Bronchial epithelial cell (primary cell): Measurements from ENCODE around the gene OAS2. TPM values are rescaled to one million over a fixed set of nuclear protein-coding genes. Genes with fewer than 3 reads are reported as not detected.
A peak's percentile ranks its signal among the peaks of the same experiment; 100 is the strongest.

ENCODE experiments used
- DNase-seq: peaks from one replicate; pipeline ENCODE4 v3.0.0-alpha.2; 2010; ENCODE audit warnings: low read depth
- FAIRE-seq: peaks from 2 replicates; lab custom pipeline; 2011; peaks lifted over from hg19 to GRCh38; lab: Jason Lieb, UNC
- H3K27me3 ChIP-seq: 2 replicates; pipeline ENCODE4 v1.5.1; 2011; ENCODE audit warnings: low read length; ENCODE audit not compliant: control insufficient read depth, insufficient read depth
- H3K36me3 ChIP-seq: 2 replicates; pipeline ENCODE4 v1.5.1; 2011; ENCODE audit warnings: low read length; ENCODE audit not compliant: control insufficient read depth, insufficient read depth
- H3K4me3 ChIP-seq: 2 replicates; pipeline ENCODE4 v1.5.1; 2011; ENCODE audit warnings: mild to moderate bottlenecking, low read depth, low read length, control low read depth
- total RNA-seq: library from RNA; depleted of rRNA; stranded (reverse); fragments of >200 nt; gene quantifications from 2 replicates; pipeline ENCODE4 v1.2.1, GENCODE V29; 2014
- TF ChIP-seq, protein P1 (sequence below): IDR thresholded peaks from 2 replicates; pipeline ENCODE4 v1.5.1; 2011; ENCODE audit warnings: mild to moderate bottlenecking, moderate library complexity, low read length, control low read depth, inconsistent platforms; ENCODE audit not compliant: insufficient read depth, severe bottlenecking

The OAS2 gene
- total RNA-seq, 1 donor from 2014 or later, result 0.79 TPM

DNA sequence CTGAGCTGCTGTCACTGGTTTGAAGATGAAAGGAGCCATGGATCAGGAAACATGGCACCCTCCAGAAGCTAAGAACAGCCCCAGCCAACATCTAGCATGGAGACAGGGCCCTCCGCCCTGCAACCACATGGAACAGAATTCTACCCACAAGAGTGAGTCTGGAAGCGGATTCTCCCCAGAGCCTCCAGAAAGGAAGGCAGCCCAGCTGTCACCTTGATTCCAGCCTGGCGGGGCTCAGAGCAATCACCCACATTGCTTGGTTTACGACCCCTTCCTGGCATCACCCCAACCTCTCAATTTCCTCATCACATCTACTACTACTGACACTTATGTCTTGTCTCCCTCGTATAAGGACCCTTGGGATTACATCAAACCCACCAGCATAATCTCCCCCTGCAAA is 38.5 kb downstream of the OAS2 start:
- TF ChIP-seq, protein P1, sequence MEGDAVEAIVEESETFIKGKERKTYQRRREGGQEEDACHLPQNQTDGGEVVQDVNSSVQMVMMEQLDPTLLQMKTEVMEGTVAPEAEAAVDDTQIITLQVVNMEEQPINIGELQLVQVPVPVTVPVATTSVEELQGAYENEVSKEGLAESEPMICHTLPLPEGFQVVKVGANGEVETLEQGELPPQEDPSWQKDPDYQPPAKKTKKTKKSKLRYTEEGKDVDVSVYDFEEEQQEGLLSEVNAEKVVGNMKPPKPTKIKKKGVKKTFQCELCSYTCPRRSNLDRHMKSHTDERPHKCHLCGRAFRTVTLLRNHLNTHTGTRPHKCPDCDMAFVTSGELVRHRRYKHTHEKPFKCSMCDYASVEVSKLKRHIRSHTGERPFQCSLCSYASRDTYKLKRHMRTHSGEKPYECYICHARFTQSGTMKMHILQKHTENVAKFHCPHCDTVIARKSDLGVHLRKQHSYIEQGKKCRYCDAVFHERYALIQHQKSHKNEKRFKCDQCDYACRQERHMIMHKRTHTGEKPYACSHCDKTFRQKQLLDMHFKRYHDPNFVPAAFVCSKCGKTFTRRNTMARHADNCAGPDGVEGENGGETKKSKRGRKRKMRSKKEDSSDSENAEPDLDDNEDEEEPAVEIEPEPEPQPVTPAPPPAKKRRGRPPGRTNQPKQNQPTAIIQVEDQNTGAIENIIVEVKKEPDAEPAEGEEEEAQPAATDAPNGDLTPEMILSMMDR, result no peak
- Histone ChIP-seq H3K27me3 (no peaks in the 10 kb centered on the region), H3K4me3 (no peak overlapping the region), H3K36me3 (no peaks in the 10 kb centered on the region)
- no peak for FAIRE-seq
- no peak for DNase-seq

DNA sequence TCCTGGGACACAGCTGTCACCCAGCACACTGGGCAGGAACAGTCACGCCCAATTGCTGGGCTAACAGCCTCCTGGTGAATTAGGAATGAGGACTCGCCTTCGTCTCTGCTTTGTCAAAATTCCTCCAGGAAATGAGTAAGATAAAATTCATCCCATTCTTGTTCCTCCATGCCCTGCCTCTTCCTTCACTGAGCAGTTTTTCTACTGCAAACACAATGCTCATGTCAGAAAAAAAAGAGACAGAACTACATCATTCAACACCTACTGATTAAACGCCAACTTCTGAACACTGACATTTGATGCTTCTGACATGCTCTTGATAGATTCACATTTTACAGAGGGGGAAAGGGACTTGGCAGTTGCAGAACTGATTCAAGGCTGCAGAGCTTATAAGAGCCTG is 40.7 kb downstream of the OAS2 start:
- peak; percentile 82 for DNase-seq
- no peak for FAIRE-seq
- no peak overlapping the region for H3K4me3 ChIP-seq
- TF ChIP-seq, protein P1, result no peak
- no peaks in the 10 kb centered on the region for H3K27me3 ChIP-seq
- H3K36me3 ChIP-seq, result no peaks in the 10 kb centered on the region

DNA sequence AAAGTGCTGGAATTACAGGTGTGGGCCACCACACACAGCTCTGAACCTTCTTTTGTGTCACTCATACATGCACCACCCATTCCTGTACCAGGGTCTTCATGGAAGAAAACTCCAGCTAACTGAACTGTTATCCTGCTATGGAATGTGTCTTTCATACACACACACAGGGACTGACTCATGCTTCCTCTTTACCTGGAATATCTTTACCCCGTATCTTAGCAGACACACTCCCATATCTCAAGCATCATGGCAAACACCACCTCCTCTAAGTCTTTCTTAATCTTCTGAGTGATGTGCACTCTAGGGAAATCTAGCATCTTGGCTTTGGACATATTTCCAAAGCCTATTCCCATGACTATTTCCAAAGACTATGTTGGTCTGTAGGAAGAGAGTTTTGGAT is 43.2 kb downstream of the OAS2 start:
- Histone ChIP-seq H3K4me3 (no peak overlapping the region), H3K36me3 (no peaks in the 10 kb centered on the region), H3K27me3 (no peaks in the 10 kb centered on the region)
- FAIRE-seq (no peak), DNase-seq (peak; percentile 62)
- TF ChIP-seq, protein P1, result no peak

DNA sequence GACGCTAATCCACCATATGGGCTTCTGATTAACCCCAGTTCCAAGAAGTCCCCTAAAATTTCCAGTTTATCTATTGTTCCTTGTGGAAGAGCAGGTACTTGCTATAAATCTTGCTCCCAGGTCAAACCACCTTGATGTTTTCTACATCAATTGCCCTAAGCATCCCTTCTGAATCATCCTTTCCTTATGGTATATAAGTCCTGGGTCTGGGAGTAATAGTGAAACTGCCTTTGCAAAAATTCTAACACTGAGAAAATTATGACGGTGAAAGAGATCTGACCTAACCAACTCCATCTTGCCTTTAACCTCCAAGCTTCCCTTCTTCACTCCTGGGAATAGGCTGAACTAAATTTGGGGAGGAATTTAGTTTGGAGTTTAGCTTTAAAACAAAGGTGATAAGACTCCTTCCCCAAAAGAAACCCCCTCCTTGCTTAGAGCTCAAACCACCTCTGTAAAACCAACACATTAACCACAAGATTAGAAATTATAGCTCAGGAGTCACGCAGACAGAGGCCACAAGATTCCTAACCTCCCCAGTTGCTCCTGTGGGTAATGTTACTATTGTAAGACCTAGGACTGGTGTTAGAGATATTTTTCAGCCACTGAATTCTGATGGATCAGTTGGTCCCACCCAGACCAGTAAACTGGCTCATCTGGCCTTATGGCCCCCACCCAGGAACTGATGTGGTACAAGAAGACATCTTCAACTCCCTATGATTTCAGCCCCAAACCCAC is 44.4 kb downstream of the OAS2 start:
- TF ChIP-seq, protein P1, result no peak
- no peaks in the 10 kb centered on the region for H3K36me3 ChIP-seq
- DNase-seq (no peak), FAIRE-seq (no peak)
- no peaks in the 10 kb centered on the region for H3K27me3 ChIP-seq
- H3K4me3 ChIP-seq, result no peak overlapping the region

DNA sequence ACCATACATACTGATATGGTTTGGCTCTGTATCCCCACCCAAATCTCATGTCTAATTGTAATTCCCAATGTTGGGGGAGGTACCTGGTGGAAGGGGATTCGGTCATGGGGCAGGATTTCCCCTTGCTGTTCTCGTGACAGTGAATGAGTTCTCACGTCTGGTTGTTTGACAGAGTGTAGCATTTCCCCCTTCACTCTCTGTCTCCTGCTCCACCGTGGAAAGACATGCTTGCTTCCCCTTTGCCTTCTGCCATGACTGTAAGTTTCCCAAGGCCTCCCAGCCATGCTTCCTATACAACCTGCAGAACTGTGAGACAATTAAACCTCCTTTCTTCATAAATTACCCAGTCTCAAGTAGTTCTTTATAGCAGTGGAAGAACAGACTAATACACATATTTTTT is 49.4 kb downstream of the OAS2 start:
- no peak for FAIRE-seq
- Histone ChIP-seq H3K27me3 (no peaks in the 10 kb centered on the region), H3K4me3 (no peak overlapping the region), H3K36me3 (no peaks in the 10 kb centered on the region)
- TF ChIP-seq, protein P1, result no peak
- DNase-seq, result no peak

DNA sequence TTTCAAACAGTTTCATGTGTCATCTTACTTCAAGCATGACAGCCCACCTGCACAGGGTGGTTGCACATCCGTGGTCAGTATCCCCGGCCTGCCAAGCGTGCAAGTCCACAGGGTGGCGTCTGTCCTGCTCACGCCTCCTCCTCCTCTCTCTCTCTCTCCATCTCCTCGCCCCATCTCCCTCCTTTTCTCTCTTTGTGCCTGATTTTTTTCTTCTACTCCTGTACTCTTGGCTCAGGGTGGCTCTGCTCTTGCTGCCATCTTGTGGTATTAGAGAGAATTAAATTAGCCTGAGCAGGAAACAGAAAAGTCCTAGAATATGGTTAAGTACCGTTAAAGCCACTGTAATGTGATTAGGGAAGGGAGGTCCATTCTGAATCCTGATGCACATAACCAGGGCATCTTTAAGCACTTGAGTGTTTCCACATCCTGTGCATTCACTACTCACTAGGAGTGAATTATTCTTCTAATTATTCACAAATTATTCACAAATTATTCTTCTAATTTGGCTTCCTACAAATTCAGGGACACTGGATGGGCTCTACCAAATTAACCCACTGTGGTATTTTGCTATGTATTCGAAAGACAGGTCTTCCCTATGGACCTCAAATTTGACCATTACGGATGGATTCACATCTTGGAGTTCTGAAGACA is 52.7 kb downstream of the OAS2 start:
- FAIRE-seq (no peak), DNase-seq (peak; percentile 65)
- Histone ChIP-seq H3K27me3 (no peaks in the 10 kb centered on the region), H3K36me3 (no peaks in the 10 kb centered on the region), H3K4me3 (no peak overlapping the region)
- TF ChIP-seq, protein P1, result peak; percentile 56
